HG02884 (cell line): ENCODE results near the gene NPC1L1.

Source experiments
- ATAC-seq: cut with Tn5 transposase; IDR thresholded peaks from one replicate; pipeline ENCODE4 v1.9.1; 2021; ENCODE audit warnings: mild to moderate bottlenecking, moderate library complexity; ENCODE audit not compliant: unreplicated experiment

NPC1L1 gene

GRCh38 chr7:44472843-44473242 lies 68.3 kb downstream of the NPC1L1 start:
- no peak for ATAC-seq

- ATAC-seq, result no peak
Observed at GRCh38 chr7:44471850-44472249, 69.3 kb downstream of the NPC1L1 start.

- ATAC-seq, result no peak
Observed at GRCh38 chr7:44471436-44471835, 69.7 kb downstream of the NPC1L1 start.

GRCh38 chr7:44470628-44471245 lies 70.4 kb downstream of the NPC1L1 start:
- no peak for ATAC-seq

- no peak for ATAC-seq
Observed at GRCh38 chr7:44470135-44470479, 71.0 kb downstream of the NPC1L1 start.

- no peak for ATAC-seq
Observed at GRCh38 chr7:44469461-44470134, 71.5 kb downstream of the NPC1L1 start.

GRCh38 chr7:44467217-44467548 lies 73.9 kb downstream of the NPC1L1 start:
- ATAC-seq, result no peak

GRCh38 chr7:44466300-44467216 lies 74.6 kb downstream of the NPC1L1 start:
- no peak for ATAC-seq

- no peak for ATAC-seq
Observed at GRCh38 chr7:44465490-44465889, 75.6 kb downstream of the NPC1L1 start.

GRCh38 chr7:44463169-44463808 lies 77.8 kb downstream of the NPC1L1 start:
- ATAC-seq, result no peak
